Measurements from ENCODE around the gene NRAP.

The NRAP gene

DNA sequence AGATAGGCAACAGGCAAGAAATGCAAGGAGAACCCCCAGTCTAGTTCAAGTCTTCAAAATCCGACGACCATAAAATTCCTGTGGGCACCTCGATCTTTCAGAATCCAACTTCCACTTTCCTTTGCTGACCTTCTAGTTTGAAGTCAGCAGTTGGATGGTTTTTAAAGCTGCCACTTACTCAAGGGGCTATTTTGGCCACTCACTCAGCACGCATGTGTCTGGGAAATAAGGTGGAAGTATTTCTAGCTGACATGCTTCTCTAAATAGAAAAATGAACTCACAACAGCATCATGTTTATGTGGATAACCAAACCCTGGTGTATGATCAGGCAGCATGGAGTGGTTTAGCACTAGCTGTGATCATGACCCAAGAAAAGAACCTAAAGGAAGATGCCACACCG, at the start of gene NRAP:
NRAP (minus strand) TSS at position 134 of the 400 bp plus-strand sequence. CDS start 159 bp downstream, outside the sequence.
- DNase-seq: no peak

- DNase-seq: no peak
Observed at GRCh38 chr10:113713640-113713982, 49.8 kb upstream of the NRAP start.

- no peak for DNase-seq
Observed at GRCh38 chr10:113712755-113713639, 49.2 kb upstream of the NRAP start.

GRCh38 chr10:113712024-113712423, 48.2 kb upstream of the NRAP start:
- DNase-seq: no peak

DNA sequence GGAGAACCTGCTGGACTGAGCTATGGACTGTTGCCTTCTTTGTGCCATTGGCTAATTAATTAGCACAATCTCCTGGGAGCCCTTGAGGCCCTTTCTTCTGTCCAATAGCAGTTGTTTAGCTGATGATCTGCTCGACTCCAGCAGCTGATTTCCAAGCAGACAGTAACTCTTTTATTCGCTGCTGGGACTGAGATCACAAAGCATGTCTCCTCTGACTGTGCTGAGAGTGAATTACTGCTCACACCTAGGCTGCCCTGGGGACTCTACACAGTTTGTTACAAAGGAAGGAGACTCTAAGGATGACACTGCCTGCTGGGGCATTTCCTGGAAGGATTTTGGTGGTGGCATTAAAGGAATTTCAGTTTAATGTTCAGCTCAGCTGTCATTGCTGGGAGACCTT, 47.3 kb upstream of the NRAP start:
- no peak for DNase-seq

- no peak for DNase-seq
Observed at GRCh38 chr10:113709221-113709838, 45.5 kb upstream of the NRAP start.

GRCh38 chr10:113708640-113709039, 44.8 kb upstream of the NRAP start:
- DNase-seq: no peak

DNA sequence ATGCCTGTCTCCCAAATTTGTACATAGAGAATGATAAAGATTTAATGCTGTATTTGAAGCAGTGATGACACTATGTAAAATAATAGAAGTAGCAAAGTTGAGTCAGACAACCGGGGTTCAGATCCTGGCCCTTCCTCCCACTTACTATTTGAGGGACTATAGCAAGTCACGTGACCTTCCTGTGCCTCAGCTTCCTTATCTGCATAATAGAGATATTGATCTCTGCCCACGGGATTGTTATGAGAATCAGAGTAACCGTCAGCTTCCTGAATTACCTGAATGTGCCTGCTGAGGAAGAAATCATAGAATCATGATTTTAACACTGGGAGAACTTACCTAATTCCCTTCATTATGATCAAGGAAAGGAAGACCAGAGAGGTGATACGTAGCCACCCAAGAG, 42.8 kb upstream of the NRAP start:
- DNase-seq: no peak

GRCh38 chr10:113705344-113705652, 41.5 kb upstream of the NRAP start:
- DNase-seq: no peak

DNA sequence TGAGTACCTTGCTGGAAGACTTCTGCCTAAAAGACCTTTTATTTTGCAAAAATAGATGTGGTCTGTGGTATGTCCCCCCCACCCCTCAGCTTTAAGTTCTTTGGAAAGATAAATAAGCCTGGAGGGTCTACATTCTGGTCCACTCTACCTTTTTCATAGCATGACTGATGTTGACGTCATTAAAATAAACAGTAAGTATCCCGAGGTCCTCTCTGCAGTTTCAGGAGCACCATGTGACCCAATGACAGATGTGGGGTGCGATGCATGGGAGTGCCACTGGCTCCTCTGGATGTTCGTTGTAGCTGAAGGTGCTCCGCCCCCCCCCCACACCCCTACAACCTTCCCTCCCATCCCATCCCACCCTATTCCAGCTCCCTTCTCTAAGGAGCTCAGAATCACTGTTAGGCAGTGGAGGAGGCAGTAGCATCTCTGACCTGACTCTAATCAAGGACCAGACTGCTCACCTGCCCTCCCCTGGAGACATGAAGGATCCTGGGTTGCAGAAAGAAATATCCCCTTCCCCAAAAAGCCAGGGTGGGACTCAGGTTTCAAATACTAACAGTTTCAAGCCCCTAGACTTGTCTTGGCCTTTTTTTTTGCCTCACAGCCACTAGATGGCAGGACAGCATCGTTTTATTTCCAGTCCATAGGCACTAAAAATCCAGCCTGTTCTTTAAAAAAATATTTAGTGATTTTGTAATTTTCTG, 40.9 kb upstream of the NRAP start:
- no peak for DNase-seq

DNA sequence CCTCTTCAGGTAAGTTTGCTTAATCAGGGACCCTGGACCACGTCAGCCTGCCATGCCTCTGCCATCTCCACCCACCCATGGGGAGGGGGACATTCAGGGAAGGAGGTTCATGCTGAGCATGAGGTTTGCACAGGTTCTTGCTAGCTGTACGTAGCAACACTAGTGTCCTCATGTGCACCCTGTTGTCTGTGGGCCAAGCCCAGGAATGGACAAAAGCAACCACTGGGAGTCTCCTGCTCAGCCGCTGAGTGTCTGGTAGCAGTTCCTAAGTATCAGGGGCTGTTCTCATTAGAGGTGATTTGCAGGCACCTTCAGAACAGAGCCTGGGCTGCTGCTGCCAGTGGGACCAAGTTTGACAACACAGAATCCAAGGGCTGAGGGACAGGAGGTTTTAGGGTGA, 33.8 kb upstream of the NRAP start:
- no peak for DNase-seq

DNA sequence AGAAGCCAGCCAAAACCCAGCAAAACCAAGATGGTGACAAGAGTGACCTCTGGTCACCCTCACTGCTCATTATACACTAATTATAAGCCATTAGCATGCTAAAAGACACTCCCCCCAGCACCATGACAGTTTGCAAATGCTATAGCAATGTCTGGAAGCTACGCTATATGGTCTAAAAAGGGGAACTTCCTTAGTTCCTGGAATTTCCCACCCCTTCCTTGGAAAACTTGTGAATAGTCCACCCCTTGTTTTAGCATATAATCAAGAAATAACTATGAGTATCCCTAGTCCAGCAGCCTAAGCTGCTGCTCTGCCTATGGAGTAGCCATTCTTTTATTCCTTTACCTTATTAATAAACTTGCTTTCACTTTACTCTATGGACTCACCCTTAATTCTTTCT, 31.9 kb upstream of the NRAP start:
- no peak for DNase-seq

DNA sequence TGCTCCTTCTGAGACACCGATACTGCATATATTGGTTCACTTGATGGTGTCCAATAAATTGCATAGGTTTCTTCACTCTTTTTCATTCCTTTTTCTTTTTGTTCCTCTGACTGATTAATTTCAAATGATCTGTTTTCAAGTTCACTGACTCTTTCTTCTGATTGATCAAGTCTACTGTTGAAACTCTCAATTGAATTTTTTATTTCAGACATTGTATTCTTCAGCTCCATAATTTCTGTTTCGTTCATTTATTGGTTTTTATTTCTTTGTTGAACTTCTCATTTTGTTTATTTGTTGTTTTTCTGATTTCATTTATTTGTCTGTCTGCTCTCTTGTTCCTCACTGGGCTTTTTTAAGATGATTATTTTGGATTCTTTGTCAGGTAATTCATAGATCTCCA, 29.5 kb upstream of the NRAP start:
- no peak for DNase-seq

DNA sequence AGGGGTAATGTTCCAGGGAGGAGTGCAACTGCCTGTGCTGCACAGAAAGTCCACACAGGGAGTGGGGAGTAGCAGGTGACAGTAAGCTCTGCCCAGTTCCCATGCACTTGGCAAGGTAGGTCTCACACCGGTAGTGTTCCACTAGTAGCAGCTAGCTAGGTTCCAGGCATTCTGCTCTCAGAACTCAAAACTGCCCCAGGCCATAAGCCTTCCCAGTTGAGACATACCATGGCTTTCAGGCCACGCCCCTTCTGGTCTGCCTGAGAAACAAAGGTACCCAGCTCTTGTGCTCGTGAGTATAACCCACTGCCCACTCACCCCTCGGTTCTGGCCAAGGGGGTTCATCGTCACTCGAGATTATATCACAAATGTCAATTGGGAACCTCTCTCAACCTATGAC, 28.4 kb upstream of the NRAP start:
- no peak for DNase-seq

- DNase-seq: no peak
Observed at GRCh38 chr10:113691381-113691780, 27.5 kb upstream of the NRAP start.

- no peak for DNase-seq
Observed at GRCh38 chr10:113690749-113691148, 26.9 kb upstream of the NRAP start.

GRCh38 chr10:113689574-113689973, 25.7 kb upstream of the NRAP start:
- DNase-seq: no peak

DNA sequence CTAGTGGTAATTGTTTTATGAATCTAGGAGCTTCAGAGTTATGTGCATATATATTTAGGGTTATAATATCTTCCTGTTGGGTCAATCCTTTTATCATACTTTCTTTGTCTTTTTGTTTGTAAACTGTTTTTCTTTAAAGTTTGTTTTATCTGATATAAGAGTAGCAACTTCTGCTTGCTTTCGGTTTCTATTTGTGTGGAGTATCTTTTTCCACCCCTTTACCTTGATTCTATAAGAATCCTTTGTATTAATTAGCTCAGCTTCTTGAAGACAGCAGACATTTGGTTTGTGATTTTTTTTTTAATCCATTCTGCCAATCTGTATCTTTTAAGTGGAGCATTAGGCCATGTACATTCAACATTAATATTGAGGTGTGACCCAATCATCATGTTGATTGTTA, 25.2 kb upstream of the NRAP start:
- no peak for DNase-seq

GRCh38 chr10:113687037-113687436, 23.2 kb upstream of the NRAP start:
- DNase-seq: no peak

DNA sequence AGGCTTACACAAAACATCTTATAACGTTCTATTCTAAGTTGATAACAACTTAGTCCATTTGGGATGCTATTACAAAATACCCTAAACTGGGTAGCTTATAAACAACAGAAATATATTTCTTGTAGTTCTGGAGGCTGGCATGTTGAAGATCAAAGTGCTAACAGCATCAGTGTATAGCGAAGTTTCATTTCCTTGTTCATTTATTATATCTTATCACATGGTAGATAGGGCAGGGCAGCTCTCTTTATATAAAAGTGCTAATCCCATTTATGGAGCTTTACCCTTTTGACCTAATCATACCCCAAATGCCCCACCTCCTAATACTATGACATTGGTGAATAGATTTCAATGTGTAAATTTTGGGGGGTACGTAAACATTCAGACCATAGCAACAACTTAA, 22.2 kb upstream of the NRAP start:
- DNase-seq: no peak

DNA sequence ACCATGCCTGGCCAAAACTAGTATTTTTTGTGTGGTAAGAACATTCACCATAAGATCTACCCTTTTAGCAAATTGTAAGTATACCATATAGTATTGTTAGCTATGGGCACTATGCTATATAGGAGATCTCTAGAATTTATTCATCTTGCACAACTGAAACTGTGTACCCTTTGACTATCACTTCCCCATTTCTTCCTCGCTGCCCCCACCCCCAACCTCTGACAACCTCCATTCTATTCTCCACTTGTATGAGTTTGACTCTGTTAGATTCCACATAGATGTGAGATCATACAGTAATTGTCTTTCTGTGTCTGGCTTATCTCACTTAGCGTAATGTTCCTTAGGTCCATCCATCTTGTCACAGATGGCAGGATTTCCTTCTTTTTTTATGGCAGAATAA, 19.5 kb upstream of the NRAP start:
- DNase-seq: no peak

GRCh38 chr10:113681533-113682470, 18.0 kb upstream of the NRAP start:
- DNase-seq: no peak
